KMS-11 (cell line): Measurements from ENCODE around the gene ALDH5A1.

Experiments
- H2AFZ ChIP-seq: fragments of 200-600 bp; sonication (generic); 2 replicates; pipeline ENCODE4 v1.6.1; 2016; ENCODE audit warnings: antibody characterized with exemption, mixed run types, low read depth
- H3K27ac ChIP-seq: fragments of 200-600 bp; sonication (generic); 2 replicates; pipeline ENCODE4 v1.6.1; 2016; ENCODE audit warnings: mild to moderate bottlenecking, mixed run types
- H3K27me3 ChIP-seq: fragments of 200-600 bp; sonication (generic); 2 replicates; pipeline ENCODE4 v1.6.1; 2017; ENCODE audit warnings: mild to moderate bottlenecking, low read depth, mixed run types, moderate library complexity; ENCODE audit not compliant: insufficient read depth
- H3K36me3 ChIP-seq: fragments of 200-600 bp; sonication (generic); 2 replicates; pipeline ENCODE4 v1.6.1; 2017; ENCODE audit warnings: mild to moderate bottlenecking, mixed run types; ENCODE audit not compliant: insufficient read depth
- H3K4me1 ChIP-seq: fragments of 200-600 bp; sonication (generic); 2 replicates; pipeline ENCODE4 v1.6.1; 2016; ENCODE audit warnings: mild to moderate bottlenecking, low read depth, mixed run types; ENCODE audit not compliant: poor library complexity, severe bottlenecking
- H3K4me2 ChIP-seq: fragments of 200-600 bp; sonication (generic); 2 replicates; pipeline ENCODE4 v1.7.0; 2016; ENCODE audit warnings: mild to moderate bottlenecking, mixed run types
- H3K4me3 ChIP-seq: fragments of 200-600 bp; sonication (generic); IDR thresholded peaks from 2 replicates; pipeline ENCODE4 v1.6.1; 2017; ENCODE audit warnings: low read depth, low read length, mixed read lengths; ENCODE audit not compliant: insufficient read depth
- H3K79me2 ChIP-seq: fragments of 200-600 bp; sonication (generic); 2 replicates; pipeline ENCODE4 v1.6.1; 2016; ENCODE audit warnings: low read depth, mixed run types; ENCODE audit not compliant: insufficient read depth
- H3K9ac ChIP-seq: fragments of 200-600 bp; sonication (generic); 2 replicates; pipeline ENCODE4 v1.6.1; 2016; ENCODE audit warnings: mild to moderate bottlenecking, mixed run types
- H4K20me1 ChIP-seq: fragments of 200-600 bp; sonication (generic); 2 replicates; pipeline ENCODE4 v1.6.1; 2016; ENCODE audit warnings: mild to moderate bottlenecking, mixed run types; ENCODE audit not compliant: insufficient read depth
- CTCF ChIP-seq: fragments of 200-600 bp; sonication (generic); conservative IDR thresholded peaks from 2 replicates; pipeline ENCODE4 v1.6.1; 2017; ENCODE audit warnings: low read depth, mild to moderate bottlenecking, antibody characterized with exemption, low read length, moderate library complexity, mixed read lengths

The ALDH5A1 gene

GRCh38 chr6:24543683-24544082, 48.9 kb downstream of the ALDH5A1 start:
- Histone ChIP-seq H3K4me1 (no peaks in the 10 kb centered on the region), H3K9ac (no peak overlapping the region), H3K27ac (no peak overlapping the region), H3K36me3 (no peaks in the 10 kb centered on the region), H2AFZ (no peak overlapping the region), H3K4me2 (no peak overlapping the region), H3K79me2 (no peaks in the 10 kb centered on the region), H3K4me3 (no peak overlapping the region), H3K27me3 (no peaks in the 10 kb centered on the region), H4K20me1 (no peaks in the 10 kb centered on the region)
- TF ChIP-seq CTCF: no peak

- H3K4me1 ChIP-seq: no peaks in the 10 kb centered on the region
- H3K4me2 ChIP-seq: no peak overlapping the region
- H3K9ac ChIP-seq: no peak overlapping the region
- H4K20me1 ChIP-seq: no peaks in the 10 kb centered on the region
- no peaks in the 10 kb centered on the region for H3K27me3 ChIP-seq
- H3K27ac ChIP-seq: no peak overlapping the region
- no peak overlapping the region for H2AFZ ChIP-seq
- TF ChIP-seq CTCF: no peak
- no peaks in the 10 kb centered on the region for H3K79me2 ChIP-seq
- no peaks in the 10 kb centered on the region for H3K36me3 ChIP-seq
- no peak overlapping the region for H3K4me3 ChIP-seq
Measured at GRCh38 chr6:24545183-24545582, 50.4 kb downstream of the ALDH5A1 start.

GRCh38 chr6:24545691-24546090, 50.9 kb downstream of the ALDH5A1 start:
- Histone ChIP-seq H4K20me1 (no peaks in the 10 kb centered on the region), H3K4me3 (no peak overlapping the region), H3K9ac (no peak overlapping the region), H3K27ac (no peak overlapping the region), H3K27me3 (no peaks in the 10 kb centered on the region), H3K36me3 (no peaks in the 10 kb centered on the region), H3K4me2 (no peak overlapping the region), H3K4me1 (no peaks in the 10 kb centered on the region), H2AFZ (no peak overlapping the region), H3K79me2 (no peaks in the 10 kb centered on the region)
- TF ChIP-seq CTCF: no peak

GRCh38 chr6:24546439-24546838, 51.7 kb downstream of the ALDH5A1 start:
- Histone ChIP-seq H3K9ac (no peak overlapping the region), H3K4me1 (no peaks in the 10 kb centered on the region), H3K27me3 (no peaks in the 10 kb centered on the region), H3K4me3 (no peak overlapping the region), H2AFZ (no peak overlapping the region), H3K36me3 (no peaks in the 10 kb centered on the region), H3K79me2 (no peaks in the 10 kb centered on the region), H3K27ac (no peak overlapping the region), H3K4me2 (no peak overlapping the region), H4K20me1 (no peaks in the 10 kb centered on the region)
- TF ChIP-seq CTCF: no peak

- H3K4me1 ChIP-seq: no peaks in the 10 kb centered on the region
- no peak overlapping the region for H3K4me2 ChIP-seq
- H4K20me1 ChIP-seq: no peaks in the 10 kb centered on the region
- H3K79me2 ChIP-seq: no peaks in the 10 kb centered on the region
- no peak for TF ChIP-seq CTCF
- no peaks in the 10 kb centered on the region for H3K36me3 ChIP-seq
- no peaks in the 10 kb centered on the region for H3K27me3 ChIP-seq
- H3K4me3 ChIP-seq: no peak overlapping the region
- H3K9ac ChIP-seq: no peak overlapping the region
- H3K27ac ChIP-seq: no peak overlapping the region
- H2AFZ ChIP-seq: no peak overlapping the region
Measured at GRCh38 chr6:24547243-24547642, 52.5 kb downstream of the ALDH5A1 start.
